Epidermal melanocyte (primary cell): ENCODE results near the gene PRKG2.
"Not testable (repeated sequence)": the region's sequence is repeated elsewhere in the genome, so short reads cannot be mapped to it uniquely, and the experiment has no call there.

ENCODE experiments used
- DNase-seq: peaks from one replicate; pipeline ENCODE4 v3.0.0; 2011; ENCODE audit warnings: low spot score; ENCODE audit not compliant: insufficient read length

The PRKG2 gene

GRCh38 chr4:81153714-81154323, 61.2 kb downstream of the PRKG2 start:
- not testable (repeated sequence) for DNase-seq

GRCh38 chr4:81152839-81153713, 61.9 kb downstream of the PRKG2 start:
- no peak for DNase-seq

GRCh38 chr4:81149976-81150375, 65.0 kb downstream of the PRKG2 start:
- DNase-seq: no peak

- DNase-seq: no peak
Observed at GRCh38 chr4:81148576-81148975, 66.4 kb downstream of the PRKG2 start.

- no peak for DNase-seq
Observed at GRCh38 chr4:81146466-81146865, 68.6 kb downstream of the PRKG2 start.

GRCh38 chr4:81143183-81143582, 71.8 kb downstream of the PRKG2 start:
- no peak for DNase-seq

GRCh38 chr4:81142744-81143143, 72.3 kb downstream of the PRKG2 start:
- no peak for DNase-seq

GRCh38 chr4:81137894-81138293, 77.1 kb downstream of the PRKG2 start:
- DNase-seq: no peak

GRCh38 chr4:81137446-81137845, 77.6 kb downstream of the PRKG2 start:
- no peak for DNase-seq

- DNase-seq: no peak
Observed at GRCh38 chr4:81136161-81136905, 78.7 kb downstream of the PRKG2 start.

- no peak for DNase-seq
Observed at GRCh38 chr4:81135501-81135900, 79.5 kb downstream of the PRKG2 start.

- DNase-seq: no peak
Observed at GRCh38 chr4:81131563-81131962, 83.5 kb downstream of the PRKG2 start.

- DNase-seq: no peak
Observed at GRCh38 chr4:81131066-81131465, 84.0 kb downstream of the PRKG2 start.

- no peak for DNase-seq
Observed at GRCh38 chr4:81130569-81130968, 84.5 kb downstream of the PRKG2 start.

GRCh38 chr4:81120055-81120454, 95.0 kb downstream of the PRKG2 start:
- DNase-seq: no peak

GRCh38 chr4:81118086-81118485, 96.9 kb downstream of the PRKG2 start:
- no peak for DNase-seq

GRCh38 chr4:81116566-81116965, 98.5 kb downstream of the PRKG2 start:
- DNase-seq: no peak

- DNase-seq: no peak
Observed at GRCh38 chr4:81113024-81113423, 102.0 kb downstream of the PRKG2 start.

GRCh38 chr4:81109356-81109755, 105.7 kb downstream of the PRKG2 start:
- no peak for DNase-seq

GRCh38 chr4:81106150-81106549, 108.9 kb downstream of the PRKG2 start:
- DNase-seq: no peak

- DNase-seq: no peak
Observed at GRCh38 chr4:81102107-81102506, 112.9 kb downstream of the PRKG2 start.

- no peak for DNase-seq
Observed at GRCh38 chr4:81096566-81096965, 118.5 kb downstream of the PRKG2 start.
